Measurements from ENCODE around the gene E4F1.

GRCh38 chr16:2253293-2253692 lies 29.9 kb downstream of the E4F1 start:
- no peak for TF ChIP-seq HNRNPL (IDR thresholded peaks at IDR 0.05; ENCODE audit: low read depth, low read length)
- no peak for TF ChIP-seq ZFP36 (IDR thresholded peaks at IDR 0.05; ENCODE audit: borderline replicate concordance, low read depth, low read length, partially characterized antibody)
- no peak for TF ChIP-seq ZFP37 (CRISPR knock-in tag; IDR thresholded peaks at IDR 0.05; ENCODE audit: borderline replicate concordance)
- no peak for TF ChIP-seq CTCF (CRISPR knock-in tag; IDR thresholded peaks at IDR 0.05)
- TF ChIP-seq POLR2A (IDR thresholded peaks at IDR 0.05; ENCODE audit: insufficient read depth in 1 of 2, low read depth in 2 of 2, low read length in 2 of 2): 0 out of 4 replicates have a peak, but pooled peaks of 1 of the 2 experiments have one; percentile 10
- TF ChIP-seq ARNT (IDR thresholded peaks at IDR 0.05): no peak
- TF ChIP-seq FOXM1 (CRISPR knock-in tag; IDR thresholded peaks at IDR 0.05): no peak
- no peak for TF ChIP-seq RAD51 (IDR thresholded peaks at IDR 0.05; ENCODE audit: borderline replicate concordance)
- TF ChIP-seq TFDP2 (CRISPR knock-in tag; IDR thresholded peaks at IDR 0.05): no peak
- no peak for TF ChIP-seq BHLHE40 (IDR thresholded peaks at IDR 0.05; ENCODE audit: low read length)
- TF ChIP-seq MAFG (CRISPR knock-in tag; IDR thresholded peaks at IDR 0.05): no peak
- no peak for TF ChIP-seq CENPBD1 (CRISPR knock-in tag; IDR thresholded peaks at IDR 0.05; ENCODE audit: borderline replicate concordance, low read depth)
